HepG2 (cell line): ENCODE data around the gene NKAIN4.

Experiments
- FOXP1 ChIP-seq, 2 experiments: fragments of 450-650 bp in 1 of 2; IDR thresholded peaks; 2 replicates each; pipeline ENCODE4 v1.6.1; 2017 to 2018; ENCODE audit warnings: antibody characterized with exemption in 1 of 2
- HOXD1 ChIP-seq: sonication (generic); formaldehyde crosslinking; IDR thresholded peaks from 2 replicates; pipeline ENCODE4 v1.5.0; 2020; ENCODE audit warnings: missing genetic modification reagents
- SMARCC2 ChIP-seq: fragments of 450-650 bp; IDR thresholded peaks from 2 replicates; pipeline ENCODE4 v1.6.1; 2017; ENCODE audit warnings: antibody characterized with exemption, mild to moderate bottlenecking
- YY1 ChIP-seq: IDR thresholded peaks from 2 replicates; pipeline ENCODE4 v1.6.1; 2011; ENCODE audit warnings: low read length, low read depth, moderate library complexity, mild to moderate bottlenecking; ENCODE audit not compliant: insufficient read depth, insufficient replicate concordance
- ZNF101 ChIP-seq: sonication (generic); formaldehyde crosslinking; IDR thresholded peaks from 2 replicates; pipeline ENCODE4 v1.4.0; 2020; ENCODE audit warnings: mild to moderate bottlenecking, low read depth, missing genetic modification reagents, borderline replicate concordance
- ZNF24 ChIP-seq: fragments of 450-650 bp; IDR thresholded peaks from 2 replicates; pipeline ENCODE4 v1.6.1; 2017; ENCODE audit warnings: antibody characterized with exemption, mild to moderate bottlenecking
- ZNF841 ChIP-seq: sonication (generic); formaldehyde crosslinking; IDR thresholded peaks from 2 replicates; pipeline ENCODE4 v1.8.1; 2023; ENCODE audit warnings: missing genetic modification reagents, borderline replicate concordance
- TF ChIP-seq, protein P1 (sequence below): IDR thresholded peaks from 2 replicates; pipeline ENCODE4 v1.6.1; 2016; ENCODE audit warnings: low read depth, control low read depth
- TF ChIP-seq, protein P2 (sequence below): sonication (generic); formaldehyde crosslinking; IDR thresholded peaks from 2 replicates; pipeline ENCODE4 v1.5.0; 2020; ENCODE audit warnings: mild to moderate bottlenecking, missing genetic modification reagents, moderate library complexity

DNA sequence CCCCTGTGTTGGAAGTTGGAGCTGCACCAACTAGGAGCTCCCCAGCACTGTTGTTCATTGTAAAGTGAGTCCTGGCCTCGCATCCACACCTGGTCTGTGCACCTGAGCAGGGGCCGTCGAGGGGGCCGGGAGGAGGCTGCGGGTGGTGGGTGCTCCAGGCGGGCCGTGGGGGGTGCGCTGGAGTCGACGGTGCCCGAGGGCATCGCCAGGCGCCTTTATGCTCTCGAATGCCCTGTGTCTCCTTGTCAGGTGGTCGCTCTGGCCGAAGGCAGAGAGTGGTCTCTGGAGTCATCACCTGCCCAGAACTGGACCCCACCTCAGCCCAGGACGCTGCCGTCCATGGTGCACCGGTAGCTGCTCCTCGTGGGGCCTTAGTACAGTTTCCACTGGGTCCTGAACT lies 22.7 kb upstream of the NKAIN4 start:
- TF ChIP-seq SMARCC2 (no peak), YY1 (no peak), FOXP1 (IDR thresholded peaks at IDR 0.05) (no peak), FOXP1 (CRISPR knock-in tag; IDR thresholded peaks at IDR 0.05) (no peak), ZNF24 (no peak), HOXD1 (CRISPR knock-in tag) (no peak), ZNF841 (CRISPR knock-in tag) (no peak), ZNF101 (CRISPR knock-in tag) (no peak)
- TF ChIP-seq, protein P1, sequence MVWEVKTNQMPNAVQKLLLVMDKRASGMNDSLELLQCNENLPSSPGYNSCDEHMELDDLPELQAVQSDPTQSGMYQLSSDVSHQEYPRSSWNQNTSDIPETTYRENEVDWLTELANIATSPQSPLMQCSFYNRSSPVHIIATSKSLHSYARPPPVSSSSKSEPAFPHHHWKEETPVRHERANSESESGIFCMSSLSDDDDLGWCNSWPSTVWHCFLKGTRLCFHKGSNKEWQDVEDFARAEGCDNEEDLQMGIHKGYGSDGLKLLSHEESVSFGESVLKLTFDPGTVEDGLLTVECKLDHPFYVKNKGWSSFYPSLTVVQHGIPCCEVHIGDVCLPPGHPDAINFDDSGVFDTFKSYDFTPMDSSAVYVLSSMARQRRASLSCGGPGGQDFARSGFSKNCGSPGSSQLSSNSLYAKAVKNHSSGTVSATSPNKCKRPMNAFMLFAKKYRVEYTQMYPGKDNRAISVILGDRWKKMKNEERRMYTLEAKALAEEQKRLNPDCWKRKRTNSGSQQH (CRISPR knock-in tag) = no peak
- TF ChIP-seq, protein P2, sequence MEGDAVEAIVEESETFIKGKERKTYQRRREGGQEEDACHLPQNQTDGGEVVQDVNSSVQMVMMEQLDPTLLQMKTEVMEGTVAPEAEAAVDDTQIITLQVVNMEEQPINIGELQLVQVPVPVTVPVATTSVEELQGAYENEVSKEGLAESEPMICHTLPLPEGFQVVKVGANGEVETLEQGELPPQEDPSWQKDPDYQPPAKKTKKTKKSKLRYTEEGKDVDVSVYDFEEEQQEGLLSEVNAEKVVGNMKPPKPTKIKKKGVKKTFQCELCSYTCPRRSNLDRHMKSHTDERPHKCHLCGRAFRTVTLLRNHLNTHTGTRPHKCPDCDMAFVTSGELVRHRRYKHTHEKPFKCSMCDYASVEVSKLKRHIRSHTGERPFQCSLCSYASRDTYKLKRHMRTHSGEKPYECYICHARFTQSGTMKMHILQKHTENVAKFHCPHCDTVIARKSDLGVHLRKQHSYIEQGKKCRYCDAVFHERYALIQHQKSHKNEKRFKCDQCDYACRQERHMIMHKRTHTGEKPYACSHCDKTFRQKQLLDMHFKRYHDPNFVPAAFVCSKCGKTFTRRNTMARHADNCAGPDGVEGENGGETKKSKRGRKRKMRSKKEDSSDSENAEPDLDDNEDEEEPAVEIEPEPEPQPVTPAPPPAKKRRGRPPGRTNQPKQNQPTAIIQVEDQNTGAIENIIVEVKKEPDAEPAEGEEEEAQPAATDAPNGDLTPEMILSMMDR (CRISPR knock-in tag) = no peak
